COLO668 (cell line): ENCODE measurements around the gene ROPN1B.

Experiments used
- DNase-seq: peaks from one replicate; lab custom pipeline; 2025; ENCODE audit not compliant: unreplicated experiment; lab: John Stamatoyannopoulos, UW

The ROPN1B gene

DNA sequence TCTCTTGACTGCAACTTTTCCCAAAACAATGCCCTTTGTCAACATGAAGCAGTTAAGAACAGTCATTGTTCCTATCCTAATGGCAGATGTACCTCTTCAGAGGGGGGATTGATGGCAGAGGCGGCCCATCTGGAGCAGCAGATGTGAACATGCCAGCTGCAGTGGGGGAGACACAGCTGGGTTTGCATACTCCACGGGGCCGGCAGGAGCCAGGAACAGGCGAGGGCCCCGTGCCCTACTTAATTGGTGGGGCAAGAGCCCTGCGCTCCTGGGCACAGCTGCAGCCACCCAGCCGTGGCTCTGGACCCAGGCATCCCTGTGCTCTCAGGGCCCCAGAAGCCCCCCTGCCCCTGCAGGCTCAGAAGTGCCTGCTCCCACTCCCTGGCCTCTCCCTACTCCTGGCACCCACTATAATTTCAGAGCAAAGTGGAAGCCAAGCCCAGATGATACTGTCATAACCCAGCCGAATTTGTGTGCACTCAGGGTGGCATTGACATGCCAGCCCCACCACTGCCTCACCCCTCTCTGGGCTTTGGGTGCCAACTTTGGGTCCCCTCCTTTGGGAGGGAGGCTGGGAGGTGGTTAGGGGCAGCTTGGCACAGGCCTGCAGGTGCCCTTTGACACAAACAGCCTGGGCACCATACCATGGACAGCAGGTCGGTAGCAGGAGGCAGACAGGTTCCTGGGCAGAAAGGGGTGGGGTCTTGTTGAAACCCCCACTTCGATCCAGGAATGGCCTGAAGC lies 34.6 kb downstream of the ROPN1B start:
- DNase-seq, result no peak

DNA sequence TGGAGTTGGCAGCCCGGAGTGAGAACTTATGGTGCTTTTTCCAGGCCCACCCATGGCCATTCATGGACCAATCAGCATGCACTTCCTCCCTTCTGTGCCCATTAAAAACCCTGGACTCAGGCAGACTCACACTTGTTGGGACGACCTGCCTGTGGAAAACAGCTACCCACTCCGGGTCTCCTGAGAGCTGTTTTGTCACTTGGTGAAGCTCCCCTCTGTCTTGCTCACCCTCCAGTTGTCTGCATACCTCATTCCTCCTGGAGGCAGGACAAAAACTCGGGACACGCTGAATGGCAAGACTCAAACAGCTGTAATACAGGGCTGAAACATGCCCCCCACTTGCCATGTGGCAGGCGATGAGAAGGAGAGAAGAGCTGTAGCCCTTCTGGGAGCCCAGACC lies 35.2 kb downstream of the ROPN1B start:
- no peak for DNase-seq

DNA sequence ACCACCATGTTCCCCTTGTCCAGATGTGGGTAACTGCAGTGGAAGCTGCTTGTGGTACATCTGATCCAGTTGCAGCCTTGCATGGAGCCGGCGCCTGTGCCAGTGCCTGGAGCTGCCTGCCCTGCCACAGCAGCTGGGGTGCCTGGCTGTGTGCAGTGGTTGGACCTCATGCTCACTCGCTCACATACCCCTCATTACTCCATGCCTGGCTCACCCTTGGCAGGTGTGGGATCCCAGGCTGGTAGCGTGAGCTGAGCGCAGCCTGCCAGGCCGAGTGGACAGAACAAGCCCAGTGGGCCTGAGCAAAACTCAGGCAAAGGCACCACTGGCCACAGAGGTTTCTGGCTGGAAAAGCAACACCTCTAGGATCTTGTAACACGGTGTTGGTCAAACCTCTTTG lies 35.7 kb downstream of the ROPN1B start:
- DNase-seq, result no peak

DNA sequence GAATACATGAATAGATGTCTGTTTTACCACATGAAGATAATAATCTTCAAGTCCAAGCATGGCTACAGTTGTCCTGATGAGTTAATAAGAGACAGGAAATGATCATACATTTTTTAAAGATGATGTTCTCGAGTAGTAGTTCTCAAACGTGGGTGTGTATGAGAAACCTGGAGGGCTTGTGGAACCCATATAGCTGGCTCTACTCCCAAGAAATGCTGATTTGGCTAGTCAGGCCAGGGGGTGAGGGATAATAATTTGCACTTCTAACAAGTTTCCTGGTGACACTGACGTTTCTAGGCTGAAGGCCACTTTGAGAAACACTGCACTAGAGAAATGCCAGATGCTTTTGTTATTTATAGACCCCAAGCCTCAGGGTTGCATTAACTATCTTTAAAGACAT lies 37.0 kb downstream of the ROPN1B start:
- DNase-seq, result no peak

DNA sequence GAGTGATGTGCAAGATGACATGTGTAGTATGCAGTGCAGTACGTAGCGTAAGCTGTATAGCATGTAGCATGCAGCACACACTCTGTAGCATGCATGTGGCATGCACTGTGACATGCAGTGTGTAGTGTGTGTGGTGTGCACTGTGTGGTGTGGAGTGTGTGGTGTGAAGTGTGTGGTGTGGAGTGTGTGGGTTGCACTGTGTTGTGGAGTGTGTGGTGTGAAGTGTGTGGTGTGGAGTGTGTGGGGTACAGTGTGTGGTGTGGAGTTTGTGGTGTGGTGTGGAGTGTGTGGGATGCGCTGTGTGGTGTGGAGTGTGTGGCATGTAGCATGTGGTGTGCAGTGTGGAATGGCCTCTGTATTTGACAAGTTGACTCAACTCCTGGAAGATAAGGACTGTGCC lies 39.2 kb downstream of the ROPN1B start:
- DNase-seq, result no peak

DNA sequence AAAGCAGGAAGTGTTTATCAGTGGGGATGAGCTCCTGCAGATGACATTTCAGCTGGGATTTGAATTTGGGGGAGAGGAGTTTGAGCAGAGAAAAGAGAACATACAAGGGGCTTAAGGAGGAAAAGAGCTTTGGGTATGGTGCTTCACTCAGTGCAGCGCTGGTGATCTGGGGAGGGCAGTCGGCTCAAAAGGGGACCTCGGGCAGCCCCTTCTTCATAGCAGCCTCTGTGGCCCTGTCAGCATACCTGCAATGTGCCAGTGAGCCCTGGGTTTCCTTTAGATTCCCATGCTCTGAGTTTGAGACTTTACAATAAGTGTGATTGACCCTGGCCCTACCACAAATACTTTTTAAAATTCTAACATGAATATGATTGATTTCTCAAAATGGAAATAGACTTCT lies 40.2 kb downstream of the ROPN1B start:
- DNase-seq, result no peak

DNA sequence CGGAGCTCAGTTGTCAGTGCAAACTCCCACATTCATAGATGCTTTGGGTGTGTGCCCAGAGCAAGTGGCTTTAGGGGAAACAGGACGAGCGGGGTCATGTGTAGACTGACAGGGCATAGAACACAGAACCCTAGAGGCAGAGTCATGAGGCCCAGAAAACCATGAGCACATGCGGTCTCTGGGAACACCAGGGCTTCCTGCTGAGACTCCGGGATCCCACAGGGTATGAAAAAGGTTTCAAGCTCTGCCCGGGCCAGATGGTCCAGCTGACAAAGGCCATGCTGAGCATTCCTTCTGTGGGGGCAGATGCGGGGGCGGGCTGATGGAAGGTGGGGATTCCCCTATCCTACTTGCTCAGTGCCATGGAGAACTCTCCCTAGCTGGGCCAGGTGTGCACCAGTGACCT lies 44.8 kb downstream of the ROPN1B start:
- no peak for DNase-seq

DNA sequence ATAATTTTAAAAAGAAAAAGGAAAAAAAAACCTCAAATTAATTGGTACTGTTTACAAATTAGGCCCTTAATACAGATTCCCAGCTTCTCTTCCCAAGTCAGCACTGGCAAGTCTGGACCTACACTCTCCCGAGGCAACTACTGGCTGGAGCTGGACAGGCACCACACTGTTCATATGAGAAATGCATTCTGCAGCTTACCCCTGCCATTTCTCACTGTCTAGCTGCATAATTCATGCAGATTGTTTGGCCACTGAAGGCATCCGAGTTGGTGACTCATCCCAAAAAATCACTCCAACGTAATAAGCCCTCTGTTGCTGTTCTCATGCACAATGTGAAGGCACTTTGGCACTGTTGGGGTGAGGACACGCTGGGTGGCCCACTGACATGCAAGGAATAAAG lies 45.3 kb downstream of the ROPN1B start:
- no peak for DNase-seq

DNA sequence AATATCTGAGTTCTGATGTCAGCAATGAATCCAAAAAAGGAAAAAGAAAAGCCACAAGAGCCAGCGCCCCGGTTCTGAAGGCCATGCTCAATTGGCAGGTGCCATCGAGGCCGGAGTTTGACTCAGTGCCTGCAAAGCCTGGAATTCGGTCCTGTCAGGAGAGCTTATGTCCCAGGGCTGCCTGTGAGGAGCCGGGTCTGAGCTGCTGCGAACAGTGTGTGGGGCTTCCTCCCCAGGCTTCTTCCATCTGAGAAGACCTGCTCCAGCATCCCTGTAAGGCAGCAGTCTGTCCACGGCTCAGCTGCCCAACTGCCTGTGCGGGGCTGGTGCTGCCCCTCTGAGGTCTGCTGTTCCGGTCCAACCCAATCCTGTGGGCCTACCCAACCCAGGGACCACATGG lies 46.1 kb downstream of the ROPN1B start:
- DNase-seq, result no peak

DNA sequence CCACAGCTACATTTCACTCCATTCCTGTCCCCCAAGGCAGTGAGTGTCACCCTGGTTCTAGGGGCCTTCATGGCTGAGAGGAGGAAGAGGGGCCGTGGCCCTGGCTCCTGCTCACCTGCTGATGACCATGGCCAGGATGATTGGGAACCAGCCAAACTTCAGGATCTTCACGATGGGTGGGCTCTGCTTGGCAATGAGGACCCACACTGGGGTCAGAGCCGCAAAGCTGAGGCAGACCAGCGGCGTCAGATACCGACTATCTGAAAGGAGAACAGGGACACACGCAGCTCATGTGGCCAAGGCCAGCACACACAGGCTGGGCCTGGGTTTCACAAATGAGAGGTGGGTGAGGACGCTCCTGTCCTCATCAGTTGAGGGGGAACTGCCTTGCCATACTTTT lies 47.6 kb downstream of the ROPN1B start:
- no peak for DNase-seq

DNA sequence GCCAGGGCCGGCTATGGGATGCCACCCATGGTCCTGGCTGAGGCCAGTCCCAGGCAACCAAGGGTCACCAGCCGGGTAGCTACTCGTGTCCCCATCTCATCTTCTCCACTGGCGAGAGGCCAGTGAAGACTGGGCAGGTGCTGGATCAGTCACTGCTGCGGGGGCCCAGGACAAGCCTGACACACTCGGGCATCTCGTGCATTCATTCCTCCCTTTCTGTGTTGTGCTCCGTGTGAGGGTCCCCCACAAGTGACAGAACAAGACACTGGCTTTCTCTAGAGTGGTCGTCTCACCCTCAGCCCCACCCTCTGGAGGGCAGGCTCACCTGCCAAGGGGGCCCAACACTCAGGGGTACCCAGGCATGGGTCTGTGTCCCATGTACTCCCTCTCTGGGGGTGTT lies 48.4 kb downstream of the ROPN1B start:
- DNase-seq, result no peak

DNA sequence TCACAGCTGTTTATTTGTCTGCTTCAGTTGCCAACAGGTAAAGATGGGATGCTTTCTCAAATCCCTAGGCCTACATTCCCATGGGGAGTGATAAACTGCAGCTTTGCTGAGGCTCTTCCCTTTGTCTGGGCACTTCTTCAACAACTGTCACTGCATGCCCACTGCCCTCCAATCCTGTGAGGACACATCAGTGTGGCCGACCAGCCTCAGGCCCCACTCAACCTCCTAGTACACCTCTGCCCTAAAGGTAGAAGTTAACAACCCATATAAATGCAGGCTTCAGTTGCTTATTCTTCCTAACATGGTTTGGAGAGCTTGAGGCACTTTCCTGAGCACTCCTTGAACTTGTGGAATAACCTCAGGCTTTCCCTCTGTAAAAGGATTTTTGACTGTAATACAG lies 49.6 kb downstream of the ROPN1B start:
- DNase-seq, result no peak

DNA sequence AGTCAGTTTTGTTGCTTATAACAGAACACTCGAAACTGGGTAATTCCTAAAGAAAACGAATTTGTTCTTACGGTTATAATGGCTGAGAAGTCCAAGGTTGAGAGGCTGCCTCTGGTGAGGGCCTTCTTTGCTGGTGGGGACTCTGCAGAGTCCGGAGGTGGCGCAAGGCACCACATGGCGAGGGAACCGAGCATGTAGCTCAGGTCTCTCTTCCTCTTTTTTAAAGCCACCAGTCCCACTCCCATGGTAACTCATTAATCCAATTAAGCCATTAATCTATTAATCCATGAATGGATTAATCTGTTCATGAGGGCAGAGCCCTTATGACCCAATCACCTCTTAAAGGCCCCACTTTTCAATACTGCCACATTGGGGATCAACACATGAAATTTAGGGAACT lies 50.0 kb downstream of the ROPN1B start:
- no peak for DNase-seq

DNA sequence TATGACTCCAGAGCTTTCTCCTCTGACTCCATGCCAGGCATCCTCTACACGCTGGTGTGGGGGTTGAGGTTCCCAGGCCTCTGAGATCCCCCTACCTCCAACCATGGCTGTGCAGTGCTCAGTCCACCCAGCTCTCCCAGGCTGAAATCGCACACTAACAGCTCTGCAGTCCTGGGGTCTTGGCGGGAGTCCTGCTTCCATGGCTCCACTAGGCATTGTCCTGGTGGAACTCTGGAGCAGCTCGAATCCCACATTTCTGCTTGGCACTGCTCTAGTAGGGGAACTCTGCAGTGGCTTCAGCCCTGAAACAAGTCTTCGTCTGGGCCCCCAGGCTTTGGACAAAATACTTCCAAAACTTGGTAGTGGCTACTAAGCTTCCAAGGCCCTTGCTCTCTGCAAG lies 50.7 kb downstream of the ROPN1B start:
- DNase-seq, result no peak

DNA sequence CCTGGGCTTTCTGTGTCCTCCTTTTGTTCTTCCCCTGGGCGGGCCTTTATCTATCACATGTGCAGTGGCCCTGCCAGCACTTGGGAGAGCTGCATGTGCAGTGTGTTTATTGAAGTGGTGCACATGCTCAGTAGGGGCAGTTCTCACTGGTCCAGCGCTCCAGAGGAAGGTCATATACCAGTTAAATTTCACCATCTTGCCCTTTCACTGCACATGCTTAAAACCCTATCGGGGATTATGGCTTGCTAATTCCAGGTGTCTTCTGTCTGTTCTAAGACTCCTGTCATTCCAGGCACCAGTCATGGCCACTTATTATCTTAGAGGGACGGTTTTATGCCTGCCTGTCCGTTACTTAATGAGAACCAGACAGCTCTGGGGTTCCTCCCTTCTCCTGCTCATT lies 52.2 kb downstream of the ROPN1B start:
- no peak for DNase-seq

DNA sequence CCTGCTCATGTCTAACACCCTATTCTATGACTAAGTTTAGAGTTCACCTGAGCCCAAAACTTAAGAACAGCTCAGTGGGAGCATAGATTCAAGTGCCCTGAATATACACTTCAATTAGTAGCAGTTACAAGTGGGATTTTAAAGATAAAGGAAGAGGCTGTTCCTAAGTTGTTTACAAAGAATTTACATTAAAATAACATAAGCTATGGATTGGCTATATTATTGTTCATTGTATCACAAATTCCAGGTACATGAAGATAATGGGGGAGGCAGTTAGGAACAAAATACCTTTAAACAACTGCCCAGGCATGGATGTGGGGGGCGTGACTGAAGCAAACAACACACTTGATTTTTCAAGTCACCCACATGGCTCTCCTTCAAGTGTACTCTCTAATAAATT lies 52.7 kb downstream of the ROPN1B start:
- no peak for DNase-seq

DNA sequence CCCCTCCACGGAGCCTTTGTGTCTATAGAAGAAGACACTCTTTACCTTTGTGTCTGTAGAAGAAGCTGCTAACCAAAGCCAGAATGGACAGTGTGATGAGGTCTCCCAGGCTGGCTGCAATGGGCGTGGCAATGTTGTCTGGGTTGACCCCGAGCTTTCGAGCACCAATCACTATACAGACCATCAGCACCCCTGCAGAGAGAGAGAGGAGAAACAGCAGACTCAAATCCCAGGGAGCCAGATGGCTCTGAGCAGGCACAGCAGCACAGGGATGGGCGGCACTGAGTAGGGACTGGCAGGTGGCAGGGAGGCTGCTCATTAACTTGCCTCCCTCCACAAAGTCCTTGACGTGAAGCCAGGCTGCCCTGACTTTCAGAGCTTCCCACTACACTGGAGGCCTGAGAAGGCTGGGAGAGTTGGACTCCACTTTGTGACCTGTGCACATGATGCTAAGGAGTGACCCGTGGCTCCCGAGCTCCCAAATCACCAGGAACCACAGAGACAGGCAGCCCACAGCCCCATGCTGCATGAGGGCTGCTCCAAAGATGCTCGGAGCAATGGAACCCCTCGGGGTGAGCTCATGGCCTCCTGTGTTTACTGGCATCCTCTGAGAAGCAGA lies 53.9 kb downstream of the ROPN1B start:
- DNase-seq, result no peak

DNA sequence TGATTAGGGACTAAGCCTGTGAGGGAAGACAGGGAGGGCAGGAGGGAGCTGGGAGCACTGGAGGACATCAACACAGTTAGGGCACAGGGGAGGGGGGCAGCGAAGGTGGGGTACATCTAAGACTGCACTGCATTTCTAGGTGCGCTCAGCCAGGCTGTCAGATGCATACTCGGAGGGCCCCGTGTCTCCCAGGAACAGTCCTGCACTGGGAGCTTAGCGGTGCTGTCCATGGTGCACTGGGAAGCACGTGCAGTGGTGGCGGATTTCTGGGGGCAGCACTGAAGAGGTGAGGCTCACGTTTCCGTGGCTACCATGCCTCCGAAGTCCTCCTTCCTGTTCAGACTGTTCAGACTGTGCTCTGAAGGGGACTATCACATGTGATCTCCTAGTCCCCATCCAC lies 54.4 kb downstream of the ROPN1B start:
- no peak for DNase-seq

DNA sequence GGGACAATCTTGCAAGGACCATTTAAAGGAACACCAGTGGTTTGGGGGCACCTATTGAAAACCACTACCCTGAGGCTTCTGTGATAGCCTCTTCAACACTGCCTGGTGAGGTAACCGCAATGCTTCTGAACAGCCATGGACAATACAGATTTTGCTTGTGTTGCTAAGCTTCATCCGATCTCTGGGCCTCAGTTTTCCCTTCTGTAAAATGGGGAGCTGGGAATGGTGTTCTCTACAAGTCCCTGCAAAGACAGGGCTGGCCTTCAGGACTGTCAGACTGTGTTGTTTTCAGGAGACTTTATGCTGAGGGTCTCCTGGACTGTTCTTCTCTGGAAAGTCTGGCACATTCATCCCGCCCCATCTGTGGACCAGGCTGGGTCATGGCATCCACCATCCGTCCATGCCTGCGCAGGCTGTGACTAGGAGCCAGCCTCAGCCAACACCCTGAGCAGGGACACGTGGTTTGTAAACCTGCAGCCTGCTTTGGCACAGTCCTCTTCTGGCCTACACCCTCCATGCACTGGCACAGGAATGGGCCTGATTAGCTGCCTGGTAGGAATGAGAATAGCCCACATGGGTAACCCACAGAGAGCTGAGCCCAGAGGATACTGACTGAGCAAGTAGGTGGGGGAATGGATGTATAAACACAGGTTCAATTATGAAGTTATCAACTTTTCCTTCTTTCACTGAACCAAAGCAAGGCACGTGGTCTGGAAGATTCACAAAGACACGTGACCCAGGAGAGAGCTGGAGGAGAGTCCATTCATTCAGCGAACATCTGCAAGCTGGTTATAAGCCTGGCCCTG lies 55.3 kb downstream of the ROPN1B start:
- DNase-seq, result no peak

DNA sequence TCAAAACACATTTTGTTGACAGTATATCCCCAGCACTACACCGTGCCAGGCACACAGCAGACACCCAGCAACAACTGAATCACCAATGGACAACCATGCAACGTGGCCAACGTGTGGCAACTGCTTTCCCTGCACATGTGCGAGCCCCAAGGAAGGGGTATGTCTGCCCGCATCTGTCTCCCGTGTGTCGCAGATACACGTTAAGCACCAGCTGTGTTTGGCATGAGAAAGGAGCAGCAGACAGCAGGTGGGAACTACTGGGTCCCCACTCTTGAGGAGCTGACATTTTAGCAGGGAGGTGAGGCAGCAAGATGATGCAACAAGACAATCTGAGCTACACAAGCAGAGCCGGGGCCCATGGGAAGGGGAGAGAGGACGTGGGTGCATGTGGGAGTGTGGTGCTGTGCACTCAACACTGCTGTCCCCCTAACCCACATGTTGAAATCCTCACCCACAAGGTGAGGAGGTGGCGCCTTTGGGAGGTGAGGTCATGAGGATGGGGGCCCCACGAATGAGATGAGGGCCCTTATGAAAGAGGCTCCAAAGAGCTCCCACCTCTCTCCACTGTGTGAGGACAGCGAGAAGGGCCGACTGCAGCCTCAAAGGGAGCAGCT lies 56.2 kb downstream of the ROPN1B start:
- DNase-seq, result no peak

DNA sequence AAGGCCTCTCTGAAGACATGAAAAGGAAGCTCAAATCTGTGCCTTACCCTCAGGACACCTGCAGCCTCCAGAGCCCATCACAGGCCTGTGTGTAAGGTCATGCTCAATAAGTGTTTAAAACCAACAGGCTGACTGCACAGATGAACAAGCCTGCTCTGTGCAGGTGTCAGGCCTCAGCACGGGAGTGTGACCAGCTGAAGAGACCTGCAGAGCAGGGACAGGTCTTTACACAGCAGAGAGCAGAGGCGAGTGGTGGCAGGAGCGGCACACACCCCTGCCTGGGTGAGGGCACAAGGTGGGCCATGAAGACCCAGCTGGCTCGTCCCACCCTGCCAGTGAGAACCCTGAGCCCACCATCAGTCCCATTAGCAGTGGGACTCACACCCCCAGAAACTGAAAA lies 56.9 kb downstream of the ROPN1B start:
- no peak for DNase-seq

DNA sequence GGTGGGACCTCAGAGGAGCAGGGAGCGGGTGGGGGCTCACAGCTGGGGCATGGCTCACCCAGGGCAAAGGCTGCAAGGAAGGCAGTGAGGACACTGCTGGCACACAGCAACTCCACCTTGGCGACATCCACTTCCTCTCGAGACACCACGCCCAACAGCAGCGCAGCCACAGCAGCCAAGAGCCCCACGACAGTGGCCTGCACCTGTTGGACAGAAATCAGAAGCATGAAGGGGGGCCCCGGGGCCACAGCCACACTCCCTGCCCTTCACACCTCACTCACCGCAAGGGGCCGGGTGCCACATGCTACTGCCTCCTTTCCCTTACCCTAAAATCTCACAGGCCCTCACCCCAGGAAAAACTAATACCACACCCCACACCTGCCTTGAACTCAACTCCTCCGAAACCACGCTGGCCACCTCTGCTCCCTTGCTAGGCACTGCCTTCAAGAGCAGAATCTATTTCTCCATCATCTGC lies 57.3 kb downstream of the ROPN1B start:
- no peak for DNase-seq
